OCI-LY3 (cell line): ENCODE data around the gene OR10A3.
A peak's percentile ranks its signal among the peaks of the same experiment; 100 is the strongest.
"Not testable (repeated sequence)": the region's sequence is repeated elsewhere in the genome, so short reads cannot be mapped to it uniquely, and the experiment has no call there.

ENCODE experiments used
- H2AFZ ChIP-seq: fragments of 200-600, 300-600 bp; shearing (Covaris generic); 2 replicates; pipeline ENCODE4 v1.6.0; 2014; ENCODE audit warnings: antibody characterized with exemption, low read depth, low read length
- H3K27ac ChIP-seq: fragments of 200-600, 300-600 bp; sonication (generic); 2 replicates; pipeline ENCODE4 v1.5.1; 2014; ENCODE audit warnings: mild to moderate bottlenecking, low read length, moderate library complexity, mixed read lengths
- H3K27me3 ChIP-seq: fragments of 200-600, 300-600 bp; sonication (generic); 2 replicates; pipeline ENCODE4 v1.6.1; 2014; ENCODE audit warnings: low read depth, low read length, mixed read lengths
- H3K36me3 ChIP-seq: fragments of 200-600, 300-600 bp; sonication (generic); replicated peaks from 2 replicates; pipeline ENCODE3; 2014; ENCODE audit warnings: low read depth, low read length, mixed read lengths
- H3K4me1 ChIP-seq: fragments of 300-600, 200-600 bp; sonication (generic); 2 replicates; pipeline ENCODE4 v1.6.1; 2014; ENCODE audit warnings: low read length, mixed read lengths
- H3K4me2 ChIP-seq: fragments of 200-600, 300-600 bp; sonication (generic); 2 replicates; pipeline ENCODE4 v1.6.1; 2014; ENCODE audit warnings: low read length, mixed read lengths
- H3K4me3 ChIP-seq: fragments of 300-600, 200-600 bp; sonication (generic); 2 replicates; pipeline ENCODE4 v1.5.1; 2014; ENCODE audit warnings: antibody characterized with exemption, mild to moderate bottlenecking, low read length, moderate library complexity
- H3K79me2 ChIP-seq: fragments of 300-600, 200-600 bp; shearing (Covaris generic); 2 replicates; pipeline ENCODE4 v1.6.1; 2014; ENCODE audit warnings: mild to moderate bottlenecking, low read length, mixed read lengths
- H3K9ac ChIP-seq: fragments of 300-600, 200-600 bp; shearing (Covaris generic); 2 replicates; pipeline ENCODE4 v1.6.0; 2014; ENCODE audit warnings: mild to moderate bottlenecking, low read length, moderate library complexity
- H3K9me3 ChIP-seq: fragments of 200-600, 300-600 bp; shearing (Covaris generic); 2 replicates; pipeline ENCODE4 v1.6.1; 2014; ENCODE audit warnings: low read length, mixed read lengths; ENCODE audit not compliant: insufficient read depth
- H4K20me1 ChIP-seq: fragments of 200-600, 300-600 bp; sonication (generic); 2 replicates; pipeline ENCODE4 v1.6.1; 2016; ENCODE audit warnings: low read length, mixed read lengths; ENCODE audit not compliant: insufficient read depth
- EZH2phosphoT487 ChIP-seq: fragments of 200-600 bp; shearing (Covaris generic); IDR thresholded peaks from 2 replicates; pipeline ENCODE4 v1.6.1; 2018; ENCODE audit warnings: antibody characterized with exemption, mixed run types, low read depth
- TF ChIP-seq, protein P1 (sequence below): fragments of 200-600, 300-600 bp; sonication (generic); IDR thresholded peaks from 2 replicates; pipeline ENCODE4 v1.5.1; 2014; ENCODE audit warnings: antibody characterized with exemption, low read length, low read depth

Gene OR10A3, protein sequence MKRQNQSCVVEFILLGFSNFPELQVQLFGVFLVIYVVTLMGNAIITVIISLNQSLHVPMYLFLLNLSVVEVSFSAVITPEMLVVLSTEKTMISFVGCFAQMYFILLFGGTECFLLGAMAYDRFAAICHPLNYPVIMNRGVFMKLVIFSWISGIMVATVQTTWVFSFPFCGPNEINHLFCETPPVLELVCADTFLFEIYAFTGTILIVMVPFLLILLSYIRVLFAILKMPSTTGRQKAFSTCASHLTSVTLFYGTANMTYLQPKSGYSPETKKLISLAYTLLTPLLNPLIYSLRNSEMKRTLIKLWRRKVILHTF

DNA sequence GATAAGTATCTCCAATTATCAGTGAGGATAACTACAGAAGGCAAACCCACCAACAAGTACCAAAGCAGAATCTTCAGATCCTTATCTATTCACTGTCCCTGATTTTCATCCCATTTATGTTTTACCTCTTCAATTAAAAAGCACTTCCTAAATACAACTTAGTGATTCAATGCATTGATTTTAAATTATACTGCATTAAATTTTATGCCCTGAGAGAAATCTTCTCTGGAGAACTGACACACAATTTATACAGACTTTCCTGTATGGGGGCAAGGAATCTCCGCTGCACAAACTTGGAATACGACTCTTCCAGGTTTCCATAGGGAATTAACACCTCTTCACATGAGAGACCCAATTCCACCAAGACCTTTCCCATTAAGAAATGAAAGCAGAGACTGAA, at the start of gene OR10A3:
Gene OR10A3, minus strand, starts transcription at position 101 of the 400 bp plus-strand sequence. CDS start 2,188 bp downstream, outside the sequence.
- Histone ChIP-seq H3K9me3 (peaks cover 12% of the 10 kb centered on the region), H2AFZ (no peak within 1 kb of the TSS), H3K36me3 (no peaks in the 10 kb centered on the region), H3K27ac (no peak within 1 kb of the TSS), H3K79me2 (no peaks in the 10 kb centered on the region), H3K4me2 (no peak within 1 kb of the TSS), H3K27me3 (no peaks in the 10 kb centered on the region), H3K4me3 (no peak within 1 kb of the TSS), H3K4me1 (no peaks in the 10 kb centered on the region), H3K9ac (no peak within 1 kb of the TSS), H4K20me1 (no peaks in the 10 kb centered on the region)
- TF ChIP-seq EZH2phosphoT487: no peak
- TF ChIP-seq, protein P1, sequence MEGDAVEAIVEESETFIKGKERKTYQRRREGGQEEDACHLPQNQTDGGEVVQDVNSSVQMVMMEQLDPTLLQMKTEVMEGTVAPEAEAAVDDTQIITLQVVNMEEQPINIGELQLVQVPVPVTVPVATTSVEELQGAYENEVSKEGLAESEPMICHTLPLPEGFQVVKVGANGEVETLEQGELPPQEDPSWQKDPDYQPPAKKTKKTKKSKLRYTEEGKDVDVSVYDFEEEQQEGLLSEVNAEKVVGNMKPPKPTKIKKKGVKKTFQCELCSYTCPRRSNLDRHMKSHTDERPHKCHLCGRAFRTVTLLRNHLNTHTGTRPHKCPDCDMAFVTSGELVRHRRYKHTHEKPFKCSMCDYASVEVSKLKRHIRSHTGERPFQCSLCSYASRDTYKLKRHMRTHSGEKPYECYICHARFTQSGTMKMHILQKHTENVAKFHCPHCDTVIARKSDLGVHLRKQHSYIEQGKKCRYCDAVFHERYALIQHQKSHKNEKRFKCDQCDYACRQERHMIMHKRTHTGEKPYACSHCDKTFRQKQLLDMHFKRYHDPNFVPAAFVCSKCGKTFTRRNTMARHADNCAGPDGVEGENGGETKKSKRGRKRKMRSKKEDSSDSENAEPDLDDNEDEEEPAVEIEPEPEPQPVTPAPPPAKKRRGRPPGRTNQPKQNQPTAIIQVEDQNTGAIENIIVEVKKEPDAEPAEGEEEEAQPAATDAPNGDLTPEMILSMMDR: no peak

DNA sequence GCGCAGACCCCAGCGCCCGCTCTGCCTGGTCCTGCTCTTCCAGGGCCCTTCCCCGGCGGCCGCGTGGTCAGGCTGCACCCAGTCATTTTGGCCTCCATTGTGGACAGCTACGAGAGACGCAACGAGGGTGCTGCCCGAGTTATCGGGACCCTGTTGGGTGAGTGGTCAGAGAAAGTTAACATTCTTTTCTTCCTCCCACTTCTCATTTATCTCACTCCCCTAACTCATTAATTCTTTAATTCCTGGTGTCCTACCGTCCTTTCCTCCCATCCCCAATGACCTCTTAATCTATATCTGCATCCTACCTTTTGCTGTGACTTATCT, 46.0 kb upstream of the OR10A3 start:
- H3K27ac ChIP-seq, H4K20me1 ChIP-seq, H2AFZ ChIP-seq, H3K27me3 ChIP-seq, H3K9me3 ChIP-seq: not testable (repeated sequence)
- Histone ChIP-seq H3K36me3 (peaks cover 22% of the 10 kb centered on the region), H3K4me1 (peaks cover 23% of the 10 kb centered on the region), H3K4me2 (peak overlapping the region; percentile 97), H3K79me2 (peaks cover 41% of the 10 kb centered on the region), H3K4me3 (peak overlapping the region; percentile 99), H3K9ac (peak overlapping the region; percentile 71)

DNA sequence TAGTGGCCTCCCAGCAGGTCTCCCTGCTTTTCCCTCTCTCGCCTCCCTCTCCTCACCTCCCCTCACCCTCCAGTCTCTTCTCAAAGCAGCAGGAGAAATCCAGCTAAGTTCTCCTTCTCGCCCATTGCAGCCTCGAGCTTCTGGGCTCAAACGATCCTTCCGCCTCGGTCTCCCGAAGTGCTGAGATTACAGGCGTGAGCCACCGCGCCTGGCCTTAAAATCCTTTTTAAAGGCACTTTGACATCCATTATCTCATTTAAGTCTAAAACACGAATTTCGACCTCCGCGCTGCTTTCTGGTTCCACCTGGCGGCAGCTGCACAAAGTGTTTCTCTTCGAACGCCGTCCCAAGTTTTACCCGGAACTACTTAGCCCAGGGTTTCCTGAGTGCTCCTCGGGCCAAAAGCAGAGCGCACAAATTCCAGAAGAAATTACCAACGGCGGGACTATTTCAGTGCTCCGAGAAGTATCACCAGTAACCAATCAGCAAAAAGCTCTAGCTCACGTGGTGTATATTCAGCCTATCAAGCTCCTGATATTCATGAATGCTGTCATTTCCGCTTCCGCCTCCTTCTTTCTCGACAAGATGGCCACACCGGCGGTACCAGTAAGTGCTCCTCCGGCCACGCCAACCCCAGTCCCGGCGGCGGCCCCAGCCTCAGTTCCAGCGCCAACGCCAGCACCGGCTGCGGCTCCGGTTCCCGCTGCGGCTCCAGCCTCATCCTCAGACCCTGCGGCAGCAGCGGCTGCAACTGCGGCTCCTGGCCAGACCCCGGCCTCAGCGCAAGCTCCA, 45.5 kb upstream of the OR10A3 start, which contains the start of gene EIF3F:
Gene EIF3F, plus strand, starts transcription at position 570 of the 792 bp plus-strand sequence. Its CDS starts 16 bp downstream, at position 586.
- H3K4me2 ChIP-seq: peak within 1 kb of the TSS; percentile 97
- H3K36me3 ChIP-seq: peaks cover 20% of the 10 kb centered on the region
- H3K9ac ChIP-seq: peak within 1 kb of the TSS; percentile 77
- peak within 1 kb of the TSS; percentile 95 for H2AFZ ChIP-seq
- H4K20me1 ChIP-seq: 0 out of 2 replicates have a peak, but pooled peaks cover 3% of the 10 kb centered on the region
- H3K4me1 ChIP-seq: peaks cover 27% of the 10 kb centered on the region
- H3K4me3 ChIP-seq: peak within 1 kb of the TSS; percentile 99
- H3K79me2 ChIP-seq: peaks cover 41% of the 10 kb centered on the region
- H3K27ac ChIP-seq: peak within 1 kb of the TSS; percentile 54
- H3K27me3 ChIP-seq: no peaks in the 10 kb centered on the region
- H3K9me3 ChIP-seq: no peaks in the 10 kb centered on the region
- TF ChIP-seq, protein P1: peak; percentile 81
- no peak for TF ChIP-seq EZH2phosphoT487

DNA sequence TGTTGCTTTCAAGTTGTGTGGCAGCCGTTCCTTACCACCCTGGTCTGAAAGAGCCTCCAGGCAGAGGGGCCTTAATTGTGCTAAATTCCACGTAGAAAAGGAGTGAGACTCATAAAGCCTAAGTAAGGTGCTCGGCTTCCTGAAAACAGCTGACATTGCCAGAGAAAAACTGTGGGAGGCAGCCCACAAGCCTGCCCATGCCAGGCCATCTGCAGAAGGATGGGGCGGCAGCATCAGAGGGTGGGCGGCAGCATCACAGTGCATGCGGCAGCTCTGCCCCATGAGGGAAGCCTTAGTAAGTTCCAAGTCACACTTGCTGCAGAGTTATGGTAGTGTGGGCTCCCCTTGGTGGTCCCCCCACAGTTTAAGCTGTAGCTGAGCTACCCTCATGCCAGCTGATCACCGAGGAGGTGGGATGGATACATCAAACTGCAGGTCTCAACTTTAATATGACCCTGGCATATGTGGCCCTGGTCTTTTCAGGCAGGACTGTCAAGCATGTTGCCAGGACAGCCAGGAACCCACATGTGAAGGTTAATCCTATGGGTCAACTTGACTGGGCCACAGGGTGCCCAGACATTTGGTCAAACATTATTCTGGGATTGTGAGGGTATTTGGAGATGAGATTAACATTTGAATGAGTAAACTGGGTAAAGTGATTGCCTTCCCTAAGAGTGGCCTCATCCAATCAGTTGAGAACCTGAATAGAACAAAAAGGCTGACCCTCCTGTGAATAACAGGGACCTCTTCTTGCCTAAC, 42.5 kb upstream of the OR10A3 start:
- peaks cover 27% of the 10 kb centered on the region for H3K4me1 ChIP-seq
- H3K79me2 ChIP-seq: peaks cover 25% of the 10 kb centered on the region
- no peaks in the 10 kb centered on the region for H3K27me3 ChIP-seq
- H3K27ac ChIP-seq: no peak overlapping the region
- H3K4me3 ChIP-seq: no peak overlapping the region
- H4K20me1 ChIP-seq: no peaks in the 10 kb centered on the region
- H2AFZ ChIP-seq: no peak overlapping the region
- no peak for TF ChIP-seq EZH2phosphoT487
- TF ChIP-seq, protein P1: no peak
- no peak overlapping the region for H3K4me2 ChIP-seq
- peaks cover 8% of the 10 kb centered on the region for H3K36me3 ChIP-seq
- H3K9ac ChIP-seq: no peak overlapping the region
- no peaks in the 10 kb centered on the region for H3K9me3 ChIP-seq
